Heart right ventricle (tissue), 16 donors: Measurements from ENCODE around the gene ZNF292. TPM values are rescaled to one million over a fixed set of nuclear protein-coding genes. Genes with fewer than 3 reads are reported as not detected.
"Not testable (repeated sequence)": the region's sequence is repeated elsewhere in the genome, so short reads cannot be mapped to it uniquely, and the experiment has no call there.

Experiments
- ATAC-seq, 8 donors: fragments of 200-7000 bp; cut with Tn5 transposase; one replicate each; pipeline ENCODE4 v1.9.1; 2020; ENCODE audit warnings: mild to moderate bottlenecking in 8 of 8, moderate library complexity in 8 of 8, moderate number of reproducible peaks in 1 of 8
- DNase-seq, 2 donors: peaks; one replicate each; pipeline ENCODE4 v3.0.0-alpha.2; 2020
- H3K27ac ChIP-seq, 10 donors: fragments of 200-600 bp; sonication (generic) in 2 of 10; one replicate each; pipeline versions ENCODE4 v1.5.0 to v1.8.0; 2020 to 2022; ENCODE audit warnings: mild to moderate bottlenecking in 3 of 10
- H3K27me3 ChIP-seq, 7 donors: fragments of 200-600 bp; one replicate each; pipeline ENCODE4 v1.8.0; 2021 to 2022; ENCODE audit warnings: mild to moderate bottlenecking in 2 of 7
- H3K36me3 ChIP-seq, 9 donors: fragments of 200-600 bp; sonication (generic) in 1 of 9; one replicate each; pipeline versions ENCODE4 v1.5.0 to v1.8.0; 2020 to 2022; ENCODE audit warnings: mild to moderate bottlenecking in 2 of 9
- H3K4me1 ChIP-seq, 9 donors: fragments of 200-600 bp; sonication (generic) in 1 of 9; one replicate each; pipeline versions ENCODE4 v1.5.0 to v1.8.0; 2020 to 2022; ENCODE audit warnings: mild to moderate bottlenecking in 4 of 9
- H3K4me3 ChIP-seq, 10 donors: fragments of 200-600 bp; sonication (generic) in 2 of 10; one replicate each; pipeline versions ENCODE4 v1.5.0 to v1.8.0; 2020 to 2022; ENCODE audit warnings: mild to moderate bottlenecking in 7 of 10, moderate library complexity in 2 of 10
- H3K9me3 ChIP-seq, 11 donors: fragments of 200-600 bp in 10 of 11; sonication (generic) in 2 of 11; one replicate each; pipeline versions ENCODE4 v1.5.0 to v1.8.0; 2013 to 2022; ENCODE audit warnings: mild to moderate bottlenecking in 2 of 11, control low read depth in 1 of 11, moderate library complexity in 1 of 11
- CTCF ChIP-seq, 9 donors: fragments of 200-600 bp; sonication (generic) in 2 of 9; IDR thresholded peaks; one replicate each; pipeline versions ENCODE4 v1.5.0 to v1.8.0; 2021 to 2022; ENCODE audit warnings: antibody characterized with exemption in 9 of 9, mild to moderate bottlenecking in 5 of 9, moderate library complexity in 1 of 9
- WGBS, 2 donors: extraction: QIAGEN DNeasy Blood & Tissue Kit; methylation state at CpG; one replicate each; pipeline ENCODE4 v1.1.7; 2013; ENCODE audit warnings: inconsistent platforms in 1 of 2; 5-methylcytosine and 5-hydroxymethylcytosine counted together
- intact Hi-C, 10 donors: fragments of 100-400 bp; cut with DNase I; formaldehyde crosslinking; loops; one replicate each; pipeline versions ENCODE4 v1.11.1 to v1.14.2; 2022
- polyA plus RNA-seq, 2 donors: library from polyadenylated mRNA; stranded (reverse); fragments of 200-250 nt; gene quantifications; one replicate each; pipeline ENCODE4 v1.2.3, GENCODE V29; 2013
- total RNA-seq, 10 donors: library from RNA; stranded (reverse); fragmentation: NEBNext Ultra II Directional in 3 of 10; extraction: Animal tissue kit (Norgen Biotek cat#: 25700) in 3 of 10; gene quantifications; one replicate each; pipeline versions ENCODE4 v1.2.1 to v1.2.4, GENCODE V29; 2021 to 2023
- donor health status: Arrhythmogenic right ventricular cardiomyopathy.
- donor health status: ischemic (EF 13 %, LVEDD 7.1; RV severe dilation, severe dysfunction).
- donor health status: healthy with polysubstance abuse.
- donor health status: DM: no; HTN: yes; CAD: no.
- donor health status: DM: no; HTN: no; CAD: no.
- donor health status: ischemic (EF 25% LVEDD 6.9; RV normal size, moderate dysfunction).
- donor health status: ischemic (EF 25% LVEDD 5.7; RV mildly dilated, moderate dysfunction).
- donor health status: healthy.
- donor health status: DM: yes; HTN: yes; CAD: no.
- donor health status: Ischemic cardiomyopathy.
- donor health status: ischemic (EF 35%, LVEDD 5.7; RV mildly dilated, moderate dysfunction).
- donor health status: nonischemic (EF 11% LVEDD 7.7; RV severe dilation, severe dysfunction).
- donor health status: DM: yes; HTN: yes; CAD: no.
- donor health status: PGD.
- donor health status: ischemic (EF 29% LVEDD 5.4; RV normal size, mild dysfunction).
- donor health status: nonischemic (EF 23%, LVEDD 6.1; RV moderate dilation, normal function).

Gene ZNF292
- total and polyA plus RNA-seq, 12 donors, result 1.9 to 38.2 (median 31.3) TPM

GRCh38 chr6:87289571-87289970, 134.2 kb downstream of the ZNF292 start:
- Histone ChIP-seq H3K4me3 (no peak overlapping the region), H3K27ac (no peak overlapping the region), H3K9me3 (no peaks in the 10 kb centered on the region), H3K27me3 (peaks cover 0 to 10% (median 0%) of the 10 kb centered on the region in 7 donors), H3K36me3 (no peaks in the 10 kb centered on the region), H3K4me1 (no peaks in the 10 kb centered on the region)
- ATAC-seq (no peak), DNase-seq (no peak)
- TF ChIP-seq CTCF (IDR thresholded peaks at IDR 0.05), result no peak
- intact Hi-C loops, result no loop called here
- 93 to 94% methylated on average over 3 of the region's 3 CpGs for WGBS, 2 donors

GRCh38 chr6:87291883-87292282, 136.5 kb downstream of the ZNF292 start:
- Histone ChIP-seq H3K36me3 (no peaks in the 10 kb centered on the region), H3K9me3 (no peaks in the 10 kb centered on the region), H3K4me1 (no peaks in the 10 kb centered on the region), H3K27ac (no peak overlapping the region), H3K27me3 (peaks cover 0 to 17% (median 0%) of the 10 kb centered on the region in 7 donors), H3K4me3 (no peak overlapping the region)
- 90 to 93% methylated on average over 2 of the region's 2 CpGs for WGBS, 2 donors
- ATAC-seq (no peak), DNase-seq (no peak)
- no peak for TF ChIP-seq CTCF (IDR thresholded peaks at IDR 0.05)
- intact Hi-C loops, result no loop called here

GRCh38 chr6:87293526-87293925, 138.2 kb downstream of the ZNF292 start:
- WGBS, 2 donors, result 82 to 88% methylated on average over 4 of the region's 4 CpGs
- Histone ChIP-seq H3K27me3 (peaks cover 0 to 26% (median 3%) of the 10 kb centered on the region in 7 donors), H3K36me3 (no peaks in the 10 kb centered on the region), H3K4me1 (no peaks in the 10 kb centered on the region), H3K9me3 (no peaks in the 10 kb centered on the region), H3K27ac (no peak overlapping the region), H3K4me3 (no peak overlapping the region)
- TF ChIP-seq CTCF (IDR thresholded peaks at IDR 0.05), result no peak
- ATAC-seq (no peak), DNase-seq (no peak)
- intact Hi-C loops, result no loop called here

GRCh38 chr6:87297119-87297518, 141.8 kb downstream of the ZNF292 start:
- ATAC-seq, result no peak

GRCh38 chr6:87301277-87301676, 145.9 kb downstream of the ZNF292 start:
- H3K4me3 ChIP-seq, ATAC-seq, H3K27me3 ChIP-seq, H3K36me3 ChIP-seq, H3K4me1 ChIP-seq, H3K9me3 ChIP-seq, DNase-seq, intact Hi-C loops, H3K27ac ChIP-seq: not testable (repeated sequence)
- WGBS, 2 donors, result 78 to 83% methylated on average over 9 of the region's 9 CpGs

More at GRCh38 chr6:87297119-87297518, 141.8 kb downstream of the ZNF292 start:
- 59 to 66% methylated on average over 1 of the region's 1 CpG for WGBS, 2 donors
- DNase-seq, result no peak
- H3K27me3 ChIP-seq, result peaks cover 0 to 21% (median 4%) of the 10 kb centered on the region in 7 donors
- TF ChIP-seq CTCF (IDR thresholded peaks at IDR 0.05), result no peak
- no peak overlapping the region for H3K4me3 ChIP-seq
- no peaks in the 10 kb centered on the region for H3K36me3 ChIP-seq
- intact Hi-C loops, result no loop called here
- no peaks in the 10 kb centered on the region for H3K9me3 ChIP-seq
- no peak overlapping the region for H3K27ac ChIP-seq
- no peaks in the 10 kb centered on the region for H3K4me1 ChIP-seq
